Panc1 (cell line): ENCODE measurements around the gene RARB. TPM values are rescaled to one million over a fixed set of nuclear protein-coding genes. Genes with fewer than 3 reads are reported as not detected.

Source experiments
- ATAC-seq: fragments of 200-7000 bp; cut with Tn5 transposase; 2 replicates; pipeline ENCODE4 v1.9.1; 2020; ENCODE audit warnings: mild to moderate bottlenecking, moderate library complexity
- BruUV-seq: library from RNA; stranded (reverse); fragments of 400-500 nt; replicated peaks from 2 replicates; lab custom pipeline; 2021; lab: Mats Ljungman, UMichigan
- CTCF ChIA-PET: fragments of 300-600 bp; sonication (Branson Sonifier 250); formaldehyde crosslinking; loops from one replicate; lab custom pipeline; 2022; ENCODE audit warnings: antibody characterized with exemption; lab: Charles Lee
- POLR2A ChIA-PET: fragments of 300-600 bp; sonication (Branson Sonifier 250); formaldehyde crosslinking; loops from one replicate; lab custom pipeline; 2022; ENCODE audit warnings: antibody characterized with exemption; lab: Charles Lee
- DNase-seq: peaks from one replicate; pipeline ENCODE4 v3.0.0-alpha.2; 2010; ENCODE audit warnings: low read depth, low spot score
- H3K27ac ChIP-seq: 2 replicates; pipeline ENCODE4 v1.5.1; 2011; ENCODE audit warnings: mild to moderate bottlenecking, low read length, inconsistent platforms
- H3K27me3 ChIP-seq: fragments of 200-500 bp; sonication (Bioruptor generic); 2 replicates; pipeline ENCODE4 v1.6.0; 2014; ENCODE audit warnings: low read length, inconsistent platforms; ENCODE audit not compliant: control insufficient read depth, insufficient read depth
- H3K36me3 ChIP-seq: fragments of 200-500 bp; sonication (Bioruptor generic); 2 replicates; pipeline ENCODE4 v1.5.1; 2014; ENCODE audit warnings: inconsistent platforms, mild to moderate bottlenecking, low read length, moderate library complexity; ENCODE audit not compliant: control insufficient read depth, insufficient read depth
- H3K4me1 ChIP-seq: 2 replicates; pipeline ENCODE4 v1.5.1; 2011; ENCODE audit warnings: inconsistent platforms, mild to moderate bottlenecking, low read length, moderate library complexity; ENCODE audit not compliant: control insufficient read depth, insufficient read depth
- H3K4me3 ChIP-seq, 2 experiments: 2 replicates each; pipeline ENCODE4 v1.5.1; 2011 to 2012; ENCODE audit warnings: low read depth in 2 of 2, low read length in 2 of 2, mild to moderate bottlenecking in 2 of 2, inconsistent platforms in 1 of 2, moderate library complexity in 1 of 2
- H3K9me3 ChIP-seq: fragments of 200-500 bp; sonication (Bioruptor generic); 2 replicates; pipeline ENCODE4 v1.5.1; 2014; ENCODE audit warnings: low read depth, mild to moderate bottlenecking, inconsistent platforms, low read length, moderate library complexity; ENCODE audit not compliant: control insufficient read depth, insufficient read depth
- POLR2AphosphoS5 ChIP-seq: IDR thresholded peaks from 2 replicates; pipeline ENCODE4 v1.6.1; 2012; ENCODE audit warnings: mild to moderate bottlenecking, low read depth, low read length, moderate library complexity
- SIN3A ChIP-seq: IDR thresholded peaks from 2 replicates; pipeline ENCODE4 v1.6.1; 2012; ENCODE audit warnings: low read depth, mild to moderate bottlenecking, low read length, moderate library complexity, borderline replicate concordance; ENCODE audit not compliant: insufficient read depth
- TCF7L2 ChIP-seq: IDR thresholded peaks from 2 replicates; pipeline ENCODE4 v1.6.1; 2011; ENCODE audit warnings: mild to moderate bottlenecking, low read depth, low read length, inconsistent platforms
- in situ Hi-C: cut with HindIII; loops from 2 replicates; pipeline ENCODE4 v1.10.0; 2016; ENCODE audit warnings: low sequenced_read_pairs, low pct_unique_long_range_greater_than_20kb
- intact Hi-C: fragments of 100-400 bp; cut with micrococcal nuclease; formaldehyde crosslinking; loops from one replicate; pipeline ENCODE4 v1.10.0; 2022; ENCODE audit not compliant: unreplicated experiment
- total RNA-seq: library from RNA; stranded (reverse); gene quantifications from one replicate; pipeline ENCODE4 v1.2.1, GENCODE V29; 2021; ENCODE audit not compliant: unreplicated experiment
- TF ChIP-seq, protein P1 (sequence below), 2 experiments: IDR thresholded peaks; 2 replicates each; pipeline ENCODE4 v1.6.1; 2011 to 2012; ENCODE audit warnings: low read depth in 2 of 2, control low read depth in 1 of 2, low read length in 1 of 2, mild to moderate bottlenecking in 1 of 2, moderate library complexity in 1 of 2; ENCODE audit not compliant: insufficient read depth in 1 of 2
- TF ChIP-seq, protein P2 (sequence below): fragments of 450-650 bp; IDR thresholded peaks from 2 replicates; pipeline ENCODE4 v1.5.1; 2017; ENCODE audit warnings: mild to moderate bottlenecking

RARB gene
- total RNA-seq, 1 experiment from 2014 or later: not detected

DNA sequence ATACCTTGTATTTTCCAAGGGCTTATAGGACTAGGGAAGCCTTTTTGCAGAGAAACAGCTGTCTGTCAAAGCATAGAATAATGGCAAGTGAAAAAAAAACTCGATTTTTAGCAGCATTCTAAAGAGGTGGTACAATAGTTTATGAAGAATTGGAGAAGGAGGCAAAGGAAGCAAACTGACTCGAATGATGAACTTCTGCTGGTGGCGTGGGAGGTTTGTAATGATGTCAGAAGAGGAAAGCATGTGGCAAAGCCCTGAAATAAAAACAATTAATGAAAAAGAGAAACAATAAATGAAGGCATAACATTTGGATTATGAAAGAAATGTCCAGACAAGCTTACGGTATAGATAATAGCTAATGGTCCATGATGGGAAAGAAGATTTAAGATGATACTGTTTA is 77.5 kb downstream of the RARB start:
- DNase-seq (no peak), ATAC-seq (no peak)
- CTCF ChIA-PET: no interaction called here
- Histone ChIP-seq H3K4me1 (no peaks in the 10 kb centered on the region), H3K36me3 (no peaks in the 10 kb centered on the region), H3K9me3 (no peaks in the 10 kb centered on the region), H3K4me3 (no peak overlapping the region), H3K27ac (no peak overlapping the region), H3K27me3 (no peaks in the 10 kb centered on the region)
- intact Hi-C loops (no loop called here), in situ Hi-C loops (no loop called here)
- POLR2A ChIA-PET: no interaction called here
- no TSS peak for BruUV-seq
- TF ChIP-seq, protein P1, sequence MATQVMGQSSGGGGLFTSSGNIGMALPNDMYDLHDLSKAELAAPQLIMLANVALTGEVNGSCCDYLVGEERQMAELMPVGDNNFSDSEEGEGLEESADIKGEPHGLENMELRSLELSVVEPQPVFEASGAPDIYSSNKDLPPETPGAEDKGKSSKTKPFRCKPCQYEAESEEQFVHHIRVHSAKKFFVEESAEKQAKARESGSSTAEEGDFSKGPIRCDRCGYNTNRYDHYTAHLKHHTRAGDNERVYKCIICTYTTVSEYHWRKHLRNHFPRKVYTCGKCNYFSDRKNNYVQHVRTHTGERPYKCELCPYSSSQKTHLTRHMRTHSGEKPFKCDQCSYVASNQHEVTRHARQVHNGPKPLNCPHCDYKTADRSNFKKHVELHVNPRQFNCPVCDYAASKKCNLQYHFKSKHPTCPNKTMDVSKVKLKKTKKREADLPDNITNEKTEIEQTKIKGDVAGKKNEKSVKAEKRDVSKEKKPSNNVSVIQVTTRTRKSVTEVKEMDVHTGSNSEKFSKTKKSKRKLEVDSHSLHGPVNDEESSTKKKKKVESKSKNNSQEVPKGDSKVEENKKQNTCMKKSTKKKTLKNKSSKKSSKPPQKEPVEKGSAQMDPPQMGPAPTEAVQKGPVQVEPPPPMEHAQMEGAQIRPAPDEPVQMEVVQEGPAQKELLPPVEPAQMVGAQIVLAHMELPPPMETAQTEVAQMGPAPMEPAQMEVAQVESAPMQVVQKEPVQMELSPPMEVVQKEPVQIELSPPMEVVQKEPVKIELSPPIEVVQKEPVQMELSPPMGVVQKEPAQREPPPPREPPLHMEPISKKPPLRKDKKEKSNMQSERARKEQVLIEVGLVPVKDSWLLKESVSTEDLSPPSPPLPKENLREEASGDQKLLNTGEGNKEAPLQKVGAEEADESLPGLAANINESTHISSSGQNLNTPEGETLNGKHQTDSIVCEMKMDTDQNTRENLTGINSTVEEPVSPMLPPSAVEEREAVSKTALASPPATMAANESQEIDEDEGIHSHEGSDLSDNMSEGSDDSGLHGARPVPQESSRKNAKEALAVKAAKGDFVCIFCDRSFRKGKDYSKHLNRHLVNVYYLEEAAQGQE (IDR thresholded peaks at IDR 0.05; ENCODE audit: insufficient read depth in 1 of 2, low read depth in 2 of 2, low read length in 1 of 2): no peak
- TF ChIP-seq TCF7L2 (no peak), POLR2AphosphoS5 (no peak), SIN3A (no peak)
- TF ChIP-seq, protein P2, sequence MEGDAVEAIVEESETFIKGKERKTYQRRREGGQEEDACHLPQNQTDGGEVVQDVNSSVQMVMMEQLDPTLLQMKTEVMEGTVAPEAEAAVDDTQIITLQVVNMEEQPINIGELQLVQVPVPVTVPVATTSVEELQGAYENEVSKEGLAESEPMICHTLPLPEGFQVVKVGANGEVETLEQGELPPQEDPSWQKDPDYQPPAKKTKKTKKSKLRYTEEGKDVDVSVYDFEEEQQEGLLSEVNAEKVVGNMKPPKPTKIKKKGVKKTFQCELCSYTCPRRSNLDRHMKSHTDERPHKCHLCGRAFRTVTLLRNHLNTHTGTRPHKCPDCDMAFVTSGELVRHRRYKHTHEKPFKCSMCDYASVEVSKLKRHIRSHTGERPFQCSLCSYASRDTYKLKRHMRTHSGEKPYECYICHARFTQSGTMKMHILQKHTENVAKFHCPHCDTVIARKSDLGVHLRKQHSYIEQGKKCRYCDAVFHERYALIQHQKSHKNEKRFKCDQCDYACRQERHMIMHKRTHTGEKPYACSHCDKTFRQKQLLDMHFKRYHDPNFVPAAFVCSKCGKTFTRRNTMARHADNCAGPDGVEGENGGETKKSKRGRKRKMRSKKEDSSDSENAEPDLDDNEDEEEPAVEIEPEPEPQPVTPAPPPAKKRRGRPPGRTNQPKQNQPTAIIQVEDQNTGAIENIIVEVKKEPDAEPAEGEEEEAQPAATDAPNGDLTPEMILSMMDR: no peak

DNA sequence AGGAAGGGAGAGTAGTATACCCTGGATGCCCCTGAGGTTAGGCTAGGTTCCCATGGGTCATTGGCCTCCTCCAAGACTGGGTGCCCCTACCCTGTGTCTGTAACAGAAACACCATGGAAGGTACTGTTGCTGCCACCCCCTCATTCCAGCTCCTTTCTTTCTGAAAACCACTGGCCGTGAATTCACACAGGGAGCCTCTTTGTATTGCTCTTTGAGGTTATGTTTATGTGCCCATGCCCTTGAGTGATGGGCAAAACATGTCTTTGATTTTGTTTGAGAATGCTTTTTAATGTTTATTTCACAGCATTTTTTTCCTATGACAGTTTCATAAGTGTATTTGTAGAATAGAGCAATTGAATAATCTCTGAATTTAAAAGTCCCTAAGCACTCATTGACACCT is 79.7 kb downstream of the RARB start:
- in situ Hi-C loops (no loop called here), intact Hi-C loops (no loop called here)
- Histone ChIP-seq H3K36me3 (no peaks in the 10 kb centered on the region), H3K4me3 (no peak overlapping the region), H3K4me1 (no peaks in the 10 kb centered on the region), H3K27me3 (no peaks in the 10 kb centered on the region), H3K9me3 (no peaks in the 10 kb centered on the region), H3K27ac (no peak overlapping the region)
- no TSS peak for BruUV-seq
- ATAC-seq (no peak), DNase-seq (no peak)
- ChIA-PET POLR2A (no interaction called here), CTCF (no interaction called here)
- TF ChIP-seq TCF7L2 (no peak), SIN3A (no peak), POLR2AphosphoS5 (no peak)
- TF ChIP-seq, protein P2: no peak
- TF ChIP-seq, protein P1 (IDR thresholded peaks at IDR 0.05; ENCODE audit: insufficient read depth in 1 of 2, low read depth in 2 of 2, low read length in 1 of 2): no peak
